Hepatocyte (in vitro differentiated cells): ENCODE results near the gene OBSCN. TPM values are rescaled to one million over a fixed set of nuclear protein-coding genes. Genes with fewer than 3 reads are reported as not detected.
A peak's percentile ranks its signal among the peaks of the same experiment; 100 is the strongest.

Source experiments
- DNase-seq: peaks from one replicate; pipeline ENCODE4 v3.0.0-alpha.2; 2016; ENCODE audit warnings: low spot score
- H2AFZ ChIP-seq: fragments of 200-600 bp; sonication (generic); 2 replicates; pipeline ENCODE4 v1.6.0; 2016; ENCODE audit warnings: antibody characterized with exemption, mild to moderate bottlenecking
- H3K27ac ChIP-seq: fragments of 200-600 bp; sonication (generic); 2 replicates; pipeline ENCODE4 v1.5.1; 2016; ENCODE audit warnings: mild to moderate bottlenecking
- H3K27me3 ChIP-seq: fragments of 200-600 bp; sonication (generic); 2 replicates; pipeline ENCODE4 v1.6.1; 2016
- H3K36me3 ChIP-seq: fragments of 200-600 bp; sonication (generic); replicated peaks from 2 replicates; pipeline ENCODE4 v1.5.1; 2016; ENCODE audit warnings: low read depth; ENCODE audit not compliant: insufficient read depth
- H3K4me1 ChIP-seq: fragments of 200-600 bp; sonication (generic); 2 replicates; pipeline ENCODE4 v1.5.1; 2016; ENCODE audit warnings: mild to moderate bottlenecking, moderate library complexity; ENCODE audit not compliant: insufficient read depth
- H3K4me2 ChIP-seq: fragments of 200-600 bp; sonication (generic); 2 replicates; pipeline ENCODE4 v1.6.0; 2016
- H3K4me3 ChIP-seq: fragments of 200-600 bp; sonication (generic); 2 replicates; pipeline ENCODE4 v1.5.1; 2016; ENCODE audit warnings: mild to moderate bottlenecking
- H3K79me2 ChIP-seq: fragments of 200-600 bp; sonication (generic); 2 replicates; pipeline ENCODE4 v1.6.0; 2017; ENCODE audit warnings: mild to moderate bottlenecking
- H3K9me2 ChIP-seq: fragments of 200-600 bp; sonication (generic); replicated peaks from 2 replicates; pipeline ENCODE4 v1.6.0; 2017; ENCODE audit warnings: mild to moderate bottlenecking; ENCODE audit not compliant: insufficient read depth
- H3K9me3 ChIP-seq: fragments of 200-600 bp; sonication (generic); 2 replicates; pipeline ENCODE4 v1.5.1; 2016; ENCODE audit warnings: low read depth, mild to moderate bottlenecking
- H4K20me1 ChIP-seq: fragments of 200-600 bp; sonication (generic); 2 replicates; pipeline ENCODE4 v1.6.0; 2016; ENCODE audit warnings: mild to moderate bottlenecking; ENCODE audit not compliant: insufficient read depth, poor library complexity, severe bottlenecking
- CTCF ChIP-seq: fragments of 200-600 bp; sonication (generic); IDR thresholded peaks from 2 replicates; pipeline ENCODE4 v1.5.1; 2016; ENCODE audit warnings: antibody characterized with exemption, mild to moderate bottlenecking; ENCODE audit not compliant: poor library complexity
- EZH2 ChIP-seq: fragments of 200-600 bp; sonication (generic); IDR thresholded peaks from 2 replicates; pipeline ENCODE4 v1.6.1; 2016; ENCODE audit warnings: antibody characterized with exemption, mild to moderate bottlenecking, borderline replicate concordance
- EZH2phosphoT487 ChIP-seq: fragments of 200-600 bp; sonication (generic); IDR thresholded peaks from one replicate; pipeline ENCODE4 v1.6.1; 2018; ENCODE audit warnings: antibody characterized with exemption, mild to moderate bottlenecking, low read depth, moderate library complexity; ENCODE audit not compliant: unreplicated experiment, severe bottlenecking
- WGBS: methylation state at CpG from one replicate; pipeline ENCODE4 v1.1.6; 2016; ENCODE audit warnings: low lambda C conversion rate; ENCODE audit errors: missing lambda C conversion rate; 5-methylcytosine and 5-hydroxymethylcytosine counted together
- polyA plus RNA-seq: library from polyadenylated mRNA; unstranded; fragments of >200 nt; fragmentation: Nextera tagmentation; extraction: Ambion mirVana; gene quantifications from 2 replicates; pipeline ENCODE4 v1.2.1, GENCODE V29; 2016
- total RNA-seq: library from RNA; depleted of rRNA; stranded (reverse); fragments of >200 nt; gene quantifications from 2 replicates; pipeline ENCODE4 v1.2.3, GENCODE V29; 2014

OBSCN gene
- total and polyA plus RNA-seq, 2 experiments from 2014 or later, result 15.0 to 22.4 TPM

- Histone ChIP-seq H3K79me2 (no peaks in the 10 kb centered on the region), H3K4me3 (no peak overlapping the region), H3K27ac (no peak overlapping the region), H3K9me2 (no peaks in the 10 kb centered on the region), H3K4me1 (peaks cover 3% of the 10 kb centered on the region), H3K27me3 (no peaks in the 10 kb centered on the region), H2AFZ (no peak overlapping the region), H3K4me2 (no peak overlapping the region), H4K20me1 (no peaks in the 10 kb centered on the region), H3K9me3 (no peaks in the 10 kb centered on the region), H3K36me3 (no peaks in the 10 kb centered on the region)
- no peak for TF ChIP-seq EZH2
- no peak for TF ChIP-seq CTCF
- TF ChIP-seq EZH2phosphoT487, result no peak
- no peak for DNase-seq
- WGBS, result 97% methylated on average over 1 of the region's 1 CpG
Measured at GRCh38 chr1:228233136-228233535, 25.3 kb downstream of the OBSCN start.

GRCh38 chr1:228234921-228235320, 27.1 kb downstream of the OBSCN start:
- Histone ChIP-seq H3K36me3 (peaks cover 6% of the 10 kb centered on the region), H4K20me1 (no peaks in the 10 kb centered on the region), H3K4me3 (no peak overlapping the region), H3K9me2 (no peaks in the 10 kb centered on the region), H3K79me2 (no peaks in the 10 kb centered on the region), H3K4me2 (no peak overlapping the region), H2AFZ (no peak overlapping the region), H3K4me1 (no peaks in the 10 kb centered on the region), H3K9me3 (no peaks in the 10 kb centered on the region), H3K27ac (no peak overlapping the region), H3K27me3 (no peaks in the 10 kb centered on the region)
- WGBS, result 94% methylated on average over 2 of the region's 2 CpGs
- TF ChIP-seq CTCF, result no peak
- TF ChIP-seq EZH2, result no peak
- TF ChIP-seq EZH2phosphoT487, result no peak
- no peak for DNase-seq

GRCh38 chr1:228236744-228237143, 28.9 kb downstream of the OBSCN start:
- H3K36me3 ChIP-seq, result peaks cover 6% of the 10 kb centered on the region
- 60% methylated on average over 5 of the region's 5 CpGs for WGBS
- no peaks in the 10 kb centered on the region for H3K9me2 ChIP-seq
- H3K27me3 ChIP-seq, result no peaks in the 10 kb centered on the region
- no peak overlapping the region for H3K4me3 ChIP-seq
- no peaks in the 10 kb centered on the region for H4K20me1 ChIP-seq
- no peaks in the 10 kb centered on the region for H3K79me2 ChIP-seq
- no peaks in the 10 kb centered on the region for H3K4me1 ChIP-seq
- H3K4me2 ChIP-seq, result no peak overlapping the region
- peak; percentile 33 for DNase-seq
- TF ChIP-seq EZH2, result no peak
- no peak for TF ChIP-seq EZH2phosphoT487
- peak; percentile 10 for TF ChIP-seq CTCF
- peaks cover 4% of the 10 kb centered on the region for H3K9me3 ChIP-seq
- H3K27ac ChIP-seq, result no peak overlapping the region
- H2AFZ ChIP-seq, result no peak overlapping the region

- WGBS, result 97% methylated on average over 7 of the region's 7 CpGs
- H3K4me1 ChIP-seq, result no peaks in the 10 kb centered on the region
- no peaks in the 10 kb centered on the region for H4K20me1 ChIP-seq
- H3K27ac ChIP-seq, result no peak overlapping the region
- no peak overlapping the region for H2AFZ ChIP-seq
- H3K36me3 ChIP-seq, result peaks cover 6% of the 10 kb centered on the region
- no peak overlapping the region for H3K4me3 ChIP-seq
- no peak overlapping the region for H3K4me2 ChIP-seq
- DNase-seq, result no peak
- H3K27me3 ChIP-seq, result no peaks in the 10 kb centered on the region
- no peaks in the 10 kb centered on the region for H3K79me2 ChIP-seq
- no peaks in the 10 kb centered on the region for H3K9me2 ChIP-seq
- TF ChIP-seq EZH2, result no peak
- no peak for TF ChIP-seq CTCF
- no peak for TF ChIP-seq EZH2phosphoT487
- H3K9me3 ChIP-seq, result peaks cover 14% of the 10 kb centered on the region
Measured at GRCh38 chr1:228238007-228238406, 30.2 kb downstream of the OBSCN start.
